A549 (cell line): ENCODE measurements around the gene SIGLEC1. TPM values are rescaled to one million over a fixed set of nuclear protein-coding genes. Genes with fewer than 3 reads are reported as not detected.

Source experiments
- ATAC-seq, 2 experiments: fragments of 200-7000 bp in 1 of 2; fragments of >200 bp in 1 of 2; cut with Nextera tagmentation in 1 of 2; cut with Tn5 transposase in 1 of 2; 3 replicates each; pipeline versions ENCODE4 v1.8.0 to v1.9.1; 2018 to 2020; ENCODE audit warnings: mild to moderate bottlenecking in 1 of 2, moderate library complexity in 1 of 2
- CTCF ChIA-PET: fragments of 300-600 bp; sonication (Branson Sonifier 250); formaldehyde crosslinking; extraction: SDS; loops from one replicate; lab custom pipeline; 2021; ENCODE audit warnings: antibody characterized with exemption, inconsistent platforms; lab: Yijun Ruan, JAX
- POLR2A ChIA-PET: fragments of 350-600 bp; formaldehyde crosslinking; extraction: SDS; loops from one replicate; lab custom pipeline; 2021; ENCODE audit warnings: antibody characterized with exemption, inconsistent platforms; lab: Yijun Ruan, JAX
- DNase-seq, 2 experiments: peaks; one replicate each; pipeline versions ENCODE4 v3.0.0 to v3.0.0-alpha.2; 2011 to 2016; ENCODE audit warnings: low read depth in 1 of 2, low spot score in 1 of 2
- FAIRE-seq: peaks from 2 replicates; lab custom pipeline; 2011; peaks lifted over from hg19 to GRCh38; lab: Jason Lieb, UNC
- H3K27ac ChIP-seq, 2 experiments: fragments of >200 bp; sonication (Bioruptor Twin); formaldehyde crosslinking; 3 replicates each; pipeline ENCODE4 v1.5.1; 2016 to 2017
- H3K4me1 ChIP-seq: fragments of >200 bp; sonication (Bioruptor Twin); formaldehyde crosslinking; 3 replicates; pipeline ENCODE4 v1.6.1; 2016
- H3K4me2 ChIP-seq: fragments of >200 bp; sonication (Bioruptor Twin); formaldehyde crosslinking; 3 replicates; pipeline ENCODE4 v1.6.1; 2016
- H3K4me3 ChIP-seq: fragments of >200 bp; sonication (Bioruptor Twin); formaldehyde crosslinking; 3 replicates; pipeline ENCODE4 v1.5.1; 2016
- H3K9me3 ChIP-seq: fragments of >200 bp; sonication (Bioruptor Twin); formaldehyde crosslinking; 3 replicates; pipeline ENCODE4 v1.6.1; 2016
- BHLHE40 ChIP-seq: IDR thresholded peaks from 2 replicates; pipeline ENCODE4 v1.6.1; 2012; ENCODE audit warnings: low read depth, low read length, inconsistent platforms
- CEBPB ChIP-seq, 2 experiments: fragments of >200 bp in 1 of 2; sonication (Bioruptor Twin) in 1 of 2; formaldehyde crosslinking in 1 of 2; IDR thresholded peaks; 2 replicates each; pipeline ENCODE4 v1.6.1; 2012 to 2016
- CHD2 ChIP-seq: fragments of 150-350 bp; IDR thresholded peaks from 2 replicates; pipeline ENCODE4 v1.6.1; 2014; ENCODE audit warnings: low read length; ENCODE audit not compliant: partially characterized antibody
- CHD4 ChIP-seq: fragments of 200-600 bp; sonication (generic); IDR thresholded peaks from 2 replicates; pipeline ENCODE4 v1.6.1; 2016; ENCODE audit warnings: antibody characterized with exemption, mild to moderate bottlenecking, borderline replicate concordance
- FOSB ChIP-seq: fragments of 250-450 bp; sonication (Bioruptor Pico); IDR thresholded peaks from 2 replicates; pipeline ENCODE4 v1.5.0; 2020; ENCODE audit warnings: mild to moderate bottlenecking, moderate library complexity
- HOXA7 ChIP-seq: fragments of 250-450 bp; sonication (Bioruptor Pico); IDR thresholded peaks from 2 replicates; pipeline ENCODE4 v1.5.0; 2020; ENCODE audit warnings: mild to moderate bottlenecking, moderate library complexity
- HOXB13 ChIP-seq: fragments of 250-450 bp; sonication (Bioruptor Pico); IDR thresholded peaks from 2 replicates; pipeline ENCODE4 v1.5.0; 2020; ENCODE audit warnings: low read depth, mild to moderate bottlenecking, moderate library complexity
- KDM1A ChIP-seq: fragments of 200-600 bp; sonication (generic); IDR thresholded peaks from 2 replicates; pipeline ENCODE4 v1.6.1; 2016; ENCODE audit warnings: low read depth, mild to moderate bottlenecking
- MAZ ChIP-seq: fragments of 150-350 bp; IDR thresholded peaks from 2 replicates; pipeline ENCODE4 v1.6.1; 2014; ENCODE audit warnings: antibody characterized with exemption, low read depth, low read length, borderline replicate concordance
- MYC ChIP-seq: IDR thresholded peaks from 2 replicates; pipeline ENCODE4 v1.6.1; 2012; ENCODE audit warnings: mild to moderate bottlenecking, inconsistent platforms, low read length, improper control_type of control experiment, borderline replicate concordance
- NFE2L2 ChIP-seq: fragments of 150-350 bp; conservative IDR thresholded peaks from 2 replicates; pipeline ENCODE4 v1.6.1; 2014; ENCODE audit warnings: low read length
- RARB ChIP-seq: fragments of 250-450 bp; sonication (Bioruptor Pico); IDR thresholded peaks from 2 replicates; pipeline ENCODE4 v1.8.0; 2021; ENCODE audit warnings: mild to moderate bottlenecking, moderate library complexity
- REST ChIP-seq: fragments of 200-600 bp; sonication (generic); IDR thresholded peaks from 2 replicates; pipeline ENCODE4 v1.6.1; 2016; ENCODE audit warnings: antibody characterized with exemption, mild to moderate bottlenecking, moderate library complexity
- RFX5 ChIP-seq: fragments of 450-650 bp; IDR thresholded peaks from 2 replicates; pipeline ENCODE4 v1.7.1; 2014; ENCODE audit warnings: antibody characterized with exemption, mild to moderate bottlenecking, moderate library complexity
- RNF2 ChIP-seq: fragments of 200-600 bp; sonication (generic); IDR thresholded peaks from 2 replicates; pipeline ENCODE4 v1.6.1; 2016; ENCODE audit warnings: low read depth, mild to moderate bottlenecking, antibody characterized with exemption, moderate library complexity, borderline replicate concordance
- SREBF2 ChIP-seq: fragments of 450-650 bp; IDR thresholded peaks from 2 replicates; pipeline ENCODE4 v1.6.1; 2014; ENCODE audit warnings: mild to moderate bottlenecking, moderate library complexity
- ZFP36 ChIP-seq: fragments of 450-650 bp; IDR thresholded peaks from 2 replicates; pipeline ENCODE4 v1.6.1; 2014; ENCODE audit warnings: borderline replicate concordance; ENCODE audit not compliant: partially characterized antibody
- ZSCAN20 ChIP-seq: fragments of 250-450 bp; sonication (Bioruptor Pico); IDR thresholded peaks from 2 replicates; pipeline ENCODE4 v1.8.0; 2022; ENCODE audit warnings: mild to moderate bottlenecking, moderate library complexity
- WGBS: methylation state at CpG from one replicate; pipeline ENCODE4 v1.1.6; 2017; ENCODE audit errors: missing lambda C conversion rate; 5-methylcytosine and 5-hydroxymethylcytosine counted together
- polyA plus RNA-seq, 4 experiments: library from polyadenylated mRNA; depleted of rRNA in 3 of 4; stranded (reverse); fragments of >200 nt; fragmentation: RNase III in 1 of 4; extraction: RNeasy Plus Mini Kit Qiagen cat#74134 plus additional on column Dnase treatment in 1 of 4; gene quantifications; 2 replicates in 3 of 4; 3 replicates in 1 of 4; pipeline ENCODE4 v1.2.3, GENCODE V29; 2011 to 2017
- TF ChIP-seq, protein P1 (sequence below): fragments of 450-650 bp; IDR thresholded peaks from 2 replicates; pipeline ENCODE4 v1.6.1; 2014; ENCODE audit warnings: antibody characterized with exemption

The SIGLEC1 gene
- polyA plus RNA-seq, 2 of the 4 experiments (the other 2 are of a cell fraction) = 0.01 TPM; not detected in 1

DNA sequence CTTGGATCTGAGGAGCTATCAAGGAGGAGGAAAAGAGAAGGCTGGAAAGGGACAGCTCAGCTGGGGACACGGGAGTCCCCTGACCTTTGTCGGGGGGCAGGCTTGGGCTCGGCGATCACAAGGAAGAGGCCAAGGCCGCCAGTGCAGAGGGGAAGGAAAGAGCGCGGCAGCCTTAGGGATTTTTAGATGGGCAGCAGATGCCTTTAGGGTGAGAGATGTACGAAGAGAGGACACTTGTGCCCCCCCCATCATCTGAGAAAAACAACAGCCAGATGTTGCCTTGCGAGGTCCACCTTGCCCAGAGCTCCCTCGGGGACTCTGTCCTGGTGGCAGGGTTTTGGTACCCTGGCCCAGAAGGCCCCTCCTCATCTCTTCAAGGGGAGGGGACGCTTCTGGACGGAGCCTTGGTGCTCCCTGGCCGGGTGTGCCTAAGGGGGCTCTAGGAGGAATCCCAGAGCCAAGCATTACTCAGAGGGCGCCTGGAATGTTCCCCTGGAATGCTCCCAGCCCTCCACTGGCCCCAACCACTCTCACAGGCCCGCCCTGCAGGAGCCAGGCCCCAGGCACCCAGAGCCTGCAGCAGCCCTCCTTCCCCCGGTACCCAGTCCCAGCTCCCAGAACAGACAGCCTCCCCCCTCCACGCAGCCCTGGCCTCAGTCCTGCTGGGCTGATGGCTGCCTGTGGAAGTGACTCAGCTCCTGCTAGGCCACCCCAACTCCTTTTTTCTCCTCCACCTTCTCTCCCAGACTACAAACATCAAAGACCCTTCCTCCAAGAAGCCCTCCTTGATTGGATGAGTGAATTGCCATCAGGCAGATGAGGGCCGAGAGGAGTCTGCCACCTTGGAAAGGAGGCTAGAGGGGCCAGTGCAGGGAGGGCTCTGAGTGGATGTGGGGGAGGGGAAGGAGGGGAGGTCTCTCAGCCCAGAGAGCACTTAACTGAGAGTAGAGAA, 32.4 kb downstream of the SIGLEC1 start:
- 76% methylated on average over 18 of the region's 18 CpGs for whole genome bisulfite sequencing
- DNase-seq (no peak), ATAC-seq (no peak), FAIRE-seq (no peak)
- Histone ChIP-seq H3K4me1 (peaks cover 25% of the 10 kb centered on the region; the same call in 2 of the 3 replicates), H3K9me3 (no peaks in the 10 kb centered on the region), H3K27ac (peak overlapping the region in 1 of 2 experiments; percentile 31; a peak in 2 of 6 replicates), H3K4me2 (no peak overlapping the region), H3K4me3 (no peak overlapping the region)
- TF ChIP-seq NFE2L2 (no peak), ZFP36 (peak; percentile 88), KDM1A (peak; percentile 32; the same call in 1 of the 2 replicates)
- CTCF ChIA-PET = interaction anchor here (0.6 to 61.5 kb wide), 7 partner anchors 13 to 405 kb away, joined by 3 to 2233 read pairs (median 4); partner anchors contain the start of genes ADISSP, GFRA4, HSPA12B and SIGLEC1
- POLR2A ChIA-PET = interaction anchor here (1.0 kb wide), 2 partner anchors 88 to 101 kb away, joined by 3 to 4 read pairs; partner anchors contain the start of genes ADISSP and SPEF1

GRCh38 chr20:3678856-3679720, 33.3 kb downstream of the SIGLEC1 start:
- 79% methylated on average over 14 of the region's 14 CpGs for WGBS
- no peak overlapping the region for H3K27ac ChIP-seq

GRCh38 chr20:3678198-3678597, 34.2 kb downstream of the SIGLEC1 start:
- Histone ChIP-seq H3K4me2 (no peak overlapping the region), H3K27ac (no peak overlapping the region), H3K9me3 (no peaks in the 10 kb centered on the region), H3K4me3 (no peak overlapping the region), H3K4me1 (peaks cover 32% of the 10 kb centered on the region)
- WGBS = 67% methylated on average over 2 of the region's 2 CpGs
- FAIRE-seq = no peak
- TF ChIP-seq MYC (no peak), RFX5 (no peak), RARB (no peak), CHD2 (no peak)
- TF ChIP-seq, protein P1, sequence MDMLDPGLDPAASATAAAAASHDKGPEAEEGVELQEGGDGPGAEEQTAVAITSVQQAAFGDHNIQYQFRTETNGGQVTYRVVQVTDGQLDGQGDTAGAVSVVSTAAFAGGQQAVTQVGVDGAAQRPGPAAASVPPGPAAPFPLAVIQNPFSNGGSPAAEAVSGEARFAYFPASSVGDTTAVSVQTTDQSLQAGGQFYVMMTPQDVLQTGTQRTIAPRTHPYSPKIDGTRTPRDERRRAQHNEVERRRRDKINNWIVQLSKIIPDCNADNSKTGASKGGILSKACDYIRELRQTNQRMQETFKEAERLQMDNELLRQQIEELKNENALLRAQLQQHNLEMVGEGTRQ = no peak
- ChIA-PET CTCF (interaction anchor here (0.7 to 61.5 kb wide), 18 partner anchors 11 to 582 kb away, joined by 3 to 2233 read pairs (median 10); partner anchors contain the start of genes ADISSP, CENPB, HSPA12B and SIGLEC1), POLR2A (interaction anchor here (0.8 to 2.3 kb wide), 3 partner anchors 72 to 103 kb away, joined by 5 to 12 read pairs (median 7); partner anchors contain the start of genes ADISSP and SPEF1)
- no peak for DNase-seq
- no peak for ATAC-seq

More at GRCh38 chr20:3678856-3679720, 33.3 kb downstream of the SIGLEC1 start:
- FAIRE-seq (no peak), DNase-seq (no peak)
- Histone ChIP-seq H3K4me3 (no peak overlapping the region), H3K9me3 (no peaks in the 10 kb centered on the region), H3K4me2 (no peak overlapping the region), H3K4me1 (peaks cover 27% of the 10 kb centered on the region; the same call in 2 of the 3 replicates)
- CTCF ChIA-PET = interaction anchor here (0.6 to 61.5 kb wide), 10 partner anchors 14 to 406 kb away, joined by 3 to 2233 read pairs (median 8); partner anchors contain the start of genes ADISSP, CENPB, GFRA4 and HSPA12B
- no peak for TF ChIP-seq NFE2L2
- TF ChIP-seq FOSB (CRISPR knock-in tag) = no peak
- TF ChIP-seq ZSCAN20 (CRISPR knock-in tag) = no peak
- TF ChIP-seq, all 56 proteins: peak for 0
- no peak for ATAC-seq
- POLR2A ChIA-PET = interaction anchor here (0.6 to 1.0 kb wide), 3 partner anchors 88 to 107 kb away, joined by 3 to 4 read pairs (median 3); partner anchors contain the start of genes ADISSP and SPEF1

- 72% methylated on average over 7 of the region's 8 CpGs for WGBS
- CTCF ChIA-PET = interaction anchor here (0.6 to 61.5 kb wide), 21 partner anchors 11 to 581 kb away, joined by 3 to 2233 read pairs (median 9); partner anchors contain the start of genes ADISSP, CENPB, HSPA12B and SIGLEC1
- no peak for FAIRE-seq
- H3K4me2 ChIP-seq = no peak overlapping the region
- no peak for DNase-seq
- H3K27ac ChIP-seq = no peak overlapping the region
- POLR2A ChIA-PET = interaction anchor here (0.8 to 2.3 kb wide), 3 partner anchors 72 to 104 kb away, joined by 5 to 12 read pairs (median 7); partner anchors contain the start of genes ADISSP and SPEF1
- no peak for ATAC-seq
- TF ChIP-seq RNF2 (no peak), MAZ (no peak), HOXA7 (CRISPR knock-in tag) (no peak), BHLHE40 (no peak), REST (no peak), SREBF2 (no peak), CEBPB (IDR thresholded peaks at IDR 0.05) (no peak), CHD4 (no peak), HOXB13 (CRISPR knock-in tag) (no peak), NFE2L2 (no peak)
- TF ChIP-seq, all 56 proteins: peak for 0
- no peak overlapping the region for H3K4me3 ChIP-seq
- H3K4me1 ChIP-seq = peaks cover 37% of the 10 kb centered on the region
- H3K9me3 ChIP-seq = no peaks in the 10 kb centered on the region
Observed at GRCh38 chr20:3677733-3678132, 34.7 kb downstream of the SIGLEC1 start.
